ENCODE results near the gene PIK3C2B. TPM values are rescaled to one million over a fixed set of nuclear protein-coding genes. Genes with fewer than 3 reads are reported as not detected.

The PIK3C2B gene
- total and polyA plus RNA-seq, 2 donors from 2014 or later = 2.5 to 36.4 TPM

DNA sequence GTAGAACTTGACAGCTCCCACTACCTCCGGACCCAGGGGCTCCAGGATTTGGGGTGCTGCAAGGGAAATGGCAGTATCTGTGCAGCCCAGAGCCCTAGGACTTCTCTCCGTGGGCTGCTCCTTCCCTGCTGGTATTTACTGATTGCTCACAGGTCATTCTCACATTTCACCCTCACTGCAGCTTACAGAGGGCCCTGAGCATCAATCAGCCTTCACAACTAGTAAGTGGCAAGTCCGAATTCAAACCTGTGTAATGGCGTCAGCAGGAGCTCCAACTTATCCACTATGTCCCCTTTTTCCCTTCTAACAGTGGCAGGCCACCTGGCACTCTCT is 32.4 kb downstream of the PIK3C2B start:
- Histone ChIP-seq H3K27ac (ENCODE audit: low read depth in 2 of 2, low read length in 2 of 2) (no peak overlapping the region), H3K36me3 (ENCODE audit: control insufficient read depth in 2 of 3, insufficient read depth in 3 of 3, low read length in 3 of 3) (peaks cover 0 to 11% (median 7%) of the 10 kb centered on the region in 3 donors), H3K9me3 (ENCODE audit: control insufficient read depth in 2 of 3, insufficient read depth in 1 of 3, low read length in 3 of 3) (no peaks in the 10 kb centered on the region), H3K27me3 (ENCODE audit: control insufficient read depth, insufficient read depth, low read length) (no peaks in the 10 kb centered on the region), H3K9ac (ENCODE audit: low read length in 3 of 3) (no peak overlapping the region), H3K4me1 (ENCODE audit: control insufficient read depth in 2 of 3, insufficient read depth in 2 of 3, low read depth in 1 of 3, low read length in 3 of 3) (peaks cover 0 to 40% (median 5%) of the 10 kb centered on the region in 3 donors), H3K4me3 (ENCODE audit: low read length in 3 of 3) (no peak overlapping the region)
- TF ChIP-seq, protein P1, sequence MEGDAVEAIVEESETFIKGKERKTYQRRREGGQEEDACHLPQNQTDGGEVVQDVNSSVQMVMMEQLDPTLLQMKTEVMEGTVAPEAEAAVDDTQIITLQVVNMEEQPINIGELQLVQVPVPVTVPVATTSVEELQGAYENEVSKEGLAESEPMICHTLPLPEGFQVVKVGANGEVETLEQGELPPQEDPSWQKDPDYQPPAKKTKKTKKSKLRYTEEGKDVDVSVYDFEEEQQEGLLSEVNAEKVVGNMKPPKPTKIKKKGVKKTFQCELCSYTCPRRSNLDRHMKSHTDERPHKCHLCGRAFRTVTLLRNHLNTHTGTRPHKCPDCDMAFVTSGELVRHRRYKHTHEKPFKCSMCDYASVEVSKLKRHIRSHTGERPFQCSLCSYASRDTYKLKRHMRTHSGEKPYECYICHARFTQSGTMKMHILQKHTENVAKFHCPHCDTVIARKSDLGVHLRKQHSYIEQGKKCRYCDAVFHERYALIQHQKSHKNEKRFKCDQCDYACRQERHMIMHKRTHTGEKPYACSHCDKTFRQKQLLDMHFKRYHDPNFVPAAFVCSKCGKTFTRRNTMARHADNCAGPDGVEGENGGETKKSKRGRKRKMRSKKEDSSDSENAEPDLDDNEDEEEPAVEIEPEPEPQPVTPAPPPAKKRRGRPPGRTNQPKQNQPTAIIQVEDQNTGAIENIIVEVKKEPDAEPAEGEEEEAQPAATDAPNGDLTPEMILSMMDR (IDR thresholded peaks at IDR 0.05; ENCODE audit: borderline replicate concordance, extremely low read depth, insufficient read depth) = no peak
- no peak for FAIRE-seq
- intact Hi-C loops (cut with DNase I) = no loop called here
- no peak for DNase-seq

DNA sequence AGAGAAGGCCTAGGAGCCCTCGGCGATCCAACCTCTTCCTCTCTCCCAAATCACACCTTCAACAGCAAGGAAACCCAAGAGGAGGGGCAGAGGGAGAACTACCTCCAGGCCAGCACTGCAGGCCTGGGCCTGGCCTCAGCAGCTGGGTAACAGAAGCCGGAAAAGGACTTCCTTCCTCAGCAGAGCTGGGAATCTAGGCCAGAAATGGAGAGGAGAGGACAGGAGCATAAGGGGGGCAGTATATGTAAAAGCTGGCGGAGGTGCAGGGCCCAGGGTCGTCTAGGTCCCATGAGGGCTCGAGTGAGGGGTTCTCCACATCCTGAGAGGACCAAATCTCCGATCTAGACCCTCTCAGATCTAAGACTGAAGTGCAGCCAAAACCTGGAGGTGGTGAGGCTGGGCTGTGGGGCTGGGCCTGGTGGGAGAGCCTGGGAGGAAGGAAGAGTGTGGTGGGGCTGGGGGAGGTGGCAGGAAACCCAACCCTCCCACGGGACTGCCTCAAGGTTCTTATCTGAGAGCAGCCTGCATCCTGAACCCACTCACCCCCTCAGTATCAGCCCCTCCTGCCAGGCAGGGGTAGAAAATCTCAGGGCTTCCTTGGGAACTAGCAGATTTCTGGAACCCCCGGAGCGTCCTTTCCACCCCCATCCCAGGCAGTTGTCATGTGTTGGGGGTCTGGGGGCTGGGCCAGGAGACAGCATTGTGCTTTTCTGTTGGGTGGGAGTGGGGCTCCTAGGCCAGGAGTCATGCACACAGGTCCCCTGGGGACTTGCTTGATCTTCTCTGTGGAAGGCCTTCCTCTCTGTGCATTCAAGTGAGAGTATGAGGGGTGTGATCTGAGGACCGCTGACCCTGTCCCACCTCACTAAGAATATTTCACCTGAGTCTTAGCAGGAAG is 33.0 kb downstream of the PIK3C2B start:
- Histone ChIP-seq H3K4me1 (ENCODE audit: control insufficient read depth in 2 of 3, insufficient read depth in 2 of 3, low read depth in 1 of 3, low read length in 3 of 3) (peaks cover 0 to 38% (median 5%) of the 10 kb centered on the region in 3 donors), H3K27me3 (ENCODE audit: control insufficient read depth, insufficient read depth, low read length) (no peaks in the 10 kb centered on the region), H3K36me3 (ENCODE audit: control insufficient read depth in 2 of 3, insufficient read depth in 3 of 3, low read length in 3 of 3) (peaks cover 0 to 14% (median 7%) of the 10 kb centered on the region in 3 donors), H3K27ac (ENCODE audit: low read depth in 2 of 2, low read length in 2 of 2) (peak overlapping the region in 1 of 2 donors; percentile 26), H3K9ac (ENCODE audit: low read length in 3 of 3) (no peak overlapping the region), H3K9me3 (ENCODE audit: control insufficient read depth in 2 of 3, insufficient read depth in 1 of 3, low read length in 3 of 3) (no peaks in the 10 kb centered on the region), H3K4me3 (ENCODE audit: low read length in 3 of 3) (no peak overlapping the region)
- FAIRE-seq (no peak), DNase-seq (no peak)
- intact Hi-C loops (cut with DNase I) = no loop called here
- TF ChIP-seq, protein P1 (IDR thresholded peaks at IDR 0.05; ENCODE audit: borderline replicate concordance, extremely low read depth, insufficient read depth) = no peak

DNA sequence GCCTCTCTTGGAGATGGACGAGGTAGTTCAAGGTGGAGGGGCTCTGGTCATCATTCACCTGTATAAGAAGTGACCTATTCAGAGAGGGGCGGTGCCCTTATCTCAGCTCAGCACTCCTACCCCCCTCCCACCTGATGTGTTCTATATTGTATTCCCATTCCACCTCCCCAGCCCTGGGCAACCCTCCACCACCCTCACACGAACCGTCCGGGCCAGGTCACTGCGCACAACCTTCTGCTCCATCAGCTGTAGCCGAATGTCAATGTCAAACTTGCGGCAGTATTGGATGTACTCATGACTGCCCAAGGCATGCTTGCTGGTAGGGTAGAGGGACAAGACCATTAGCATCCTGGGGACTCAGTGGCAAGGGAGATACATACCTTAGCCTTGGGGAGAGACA is 34.3 kb downstream of the PIK3C2B start:
- no peaks in the 10 kb centered on the region for H3K27me3 ChIP-seq (ENCODE audit: control insufficient read depth, insufficient read depth, low read length)
- peaks cover 0 to 30% (median 5%) of the 10 kb centered on the region in 3 donors for H3K4me1 ChIP-seq (ENCODE audit: control insufficient read depth in 2 of 3, insufficient read depth in 2 of 3, low read depth in 1 of 3, low read length in 3 of 3)
- FAIRE-seq (no peak), DNase-seq (no peak)
- TF ChIP-seq, protein P1 (IDR thresholded peaks at IDR 0.05; ENCODE audit: borderline replicate concordance, extremely low read depth, insufficient read depth) = no peak
- H3K27ac ChIP-seq (ENCODE audit: low read depth in 2 of 2, low read length in 2 of 2) = peak overlapping the region in 1 of 2 donors; percentile 26
- H3K9me3 ChIP-seq (ENCODE audit: control insufficient read depth in 2 of 3, insufficient read depth in 1 of 3, low read length in 3 of 3) = no peaks in the 10 kb centered on the region
- peaks cover 0 to 14% (median 7%) of the 10 kb centered on the region in 3 donors for H3K36me3 ChIP-seq (ENCODE audit: control insufficient read depth in 2 of 3, insufficient read depth in 3 of 3, low read length in 3 of 3)
- intact Hi-C loops (cut with DNase I) = no loop called here
- H3K4me3 ChIP-seq (ENCODE audit: low read length in 3 of 3) = no peak overlapping the region
- H3K9ac ChIP-seq (ENCODE audit: low read length in 3 of 3) = no peak overlapping the region
